Right lobe of liver (tissue), 4 donors: ENCODE data around the gene LNX1.

Experiments used
- CTCF ChIP-seq, 4 donors: fragments of 200-600 bp in 3 of 4; fragments of 450-650 bp in 1 of 4; IDR thresholded peaks; one replicate each; pipeline versions ENCODE4 v1.5.1 to v1.8.0; 2016 to 2022; ENCODE audit warnings: antibody characterized with exemption in 4 of 4, mild to moderate bottlenecking in 2 of 4
- POLR2A ChIP-seq: fragments of 450-650 bp; IDR thresholded peaks from one replicate; pipeline ENCODE4 v1.6.1; 2017; ENCODE audit warnings: antibody characterized with exemption, mild to moderate bottlenecking
- donor health status: DM: no; HTN: no; CAD: no.
- donor health status: DM: no; HTN: no; CAD: no.
- donor health status: DM: no; HTN: yes; CAD: no.

GRCh38 chr4:53520116-53520515 lies 71.2 kb downstream of the LNX1 start:
- TF ChIP-seq CTCF (IDR thresholded peaks at IDR 0.05) = no peak
- no peak for TF ChIP-seq POLR2A
